ENCODE measurements around the gene TWNK.
"Not testable (repeated sequence)": the region's sequence is repeated elsewhere in the genome, so short reads cannot be mapped to it uniquely, and the experiment has no call there.

Gene TWNK

DNA sequence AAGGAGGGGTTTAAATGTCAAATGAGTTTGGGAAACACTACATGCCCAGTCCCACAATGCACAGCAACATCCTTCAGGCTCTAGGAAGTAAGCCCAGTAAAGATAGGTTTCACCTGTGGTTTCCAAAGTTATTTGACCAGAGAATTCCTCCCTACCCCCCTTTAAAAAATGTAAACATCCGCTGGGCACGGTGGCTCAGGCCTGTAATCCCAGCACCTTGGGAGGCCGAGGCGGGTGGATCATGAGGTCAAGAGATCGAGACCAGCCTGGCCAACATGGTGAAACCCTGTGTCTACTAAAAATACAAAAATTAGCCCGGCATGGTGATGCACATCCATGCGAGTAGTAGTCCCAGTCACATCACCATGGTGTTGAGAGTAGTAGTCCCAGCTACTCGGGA is 11.9 kb upstream of the TWNK start:
- not testable (repeated sequence) for DNase-seq

- DNase-seq, result no peak
These were observed 10.4 kb upstream of the TWNK start for GRCh38 chr10:100976906-100977305.

DNA sequence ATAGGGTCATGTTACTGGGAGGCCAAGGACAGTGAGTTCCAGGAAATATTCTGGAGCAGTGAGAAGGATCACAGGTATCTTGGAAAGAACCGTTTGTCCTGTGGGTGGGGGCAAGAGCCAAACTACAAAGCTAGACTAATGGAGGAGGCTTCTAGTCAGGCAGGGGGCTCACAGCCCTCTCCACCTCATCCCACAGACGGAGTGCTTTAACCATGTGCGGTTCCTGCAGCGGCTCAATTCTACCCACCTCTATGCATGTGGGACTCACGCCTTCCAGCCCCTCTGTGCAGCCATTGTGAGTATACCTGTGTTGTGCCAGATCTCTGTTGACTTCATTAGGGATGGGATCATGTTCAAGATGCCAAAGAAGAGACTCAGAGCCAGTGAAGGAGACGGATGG is 9.9 kb upstream of the TWNK start:
- no peak for DNase-seq

DNA sequence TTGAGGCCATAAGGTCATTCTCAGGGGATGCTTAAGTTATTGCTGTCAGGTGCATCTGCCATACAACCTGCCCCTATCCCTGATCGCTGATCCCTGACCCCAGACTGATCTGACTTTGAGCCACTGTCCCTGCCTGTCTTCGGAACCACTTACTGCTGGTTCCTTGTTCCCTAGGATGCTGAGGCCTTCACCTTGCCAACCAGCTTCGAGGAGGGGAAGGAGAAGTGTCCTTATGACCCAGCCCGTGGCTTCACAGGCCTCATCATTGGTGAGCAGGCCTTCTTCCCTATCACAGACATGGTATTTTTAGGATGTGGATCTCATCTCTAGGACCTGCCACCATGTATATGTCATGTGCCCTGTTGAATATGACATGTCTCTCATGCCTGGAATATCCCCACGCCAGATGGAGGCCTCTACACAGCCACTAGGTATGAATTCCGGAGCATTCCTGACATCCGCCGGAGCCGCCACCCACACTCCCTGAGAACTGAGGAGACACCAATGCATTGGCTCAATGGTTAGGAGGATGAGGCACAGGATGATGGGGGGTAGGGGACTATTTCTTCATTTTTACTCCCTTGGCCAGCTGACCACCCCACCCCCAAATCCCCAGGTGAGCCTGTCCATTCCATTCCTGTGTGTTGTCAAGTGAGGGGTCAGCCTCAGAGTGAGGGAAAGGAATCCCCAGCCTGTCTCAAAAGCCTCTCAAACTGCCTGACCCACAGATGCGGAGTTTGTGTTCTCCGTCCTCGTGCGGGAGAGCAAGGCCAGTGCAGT is 9.0 kb upstream of the TWNK start:
- DNase-seq, result no peak

DNA sequence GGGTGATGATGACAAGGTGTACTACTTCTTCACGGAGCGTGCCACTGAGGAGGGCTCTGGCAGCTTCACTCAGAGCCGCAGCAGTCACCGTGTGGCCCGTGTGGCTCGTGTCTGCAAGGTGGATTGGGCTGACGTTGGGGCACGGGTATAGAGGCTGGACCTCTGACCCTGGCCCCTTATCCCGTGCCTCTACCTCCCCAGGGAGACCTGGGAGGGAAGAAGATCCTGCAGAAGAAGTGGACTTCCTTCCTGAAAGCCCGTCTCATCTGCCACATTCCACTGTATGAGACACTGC is 8.5 kb upstream of the TWNK start:
- no peak for DNase-seq

- DNase-seq, result no peak
These were observed 7.5 kb upstream of the TWNK start for GRCh38 chr10:100979791-100980272.

DNA sequence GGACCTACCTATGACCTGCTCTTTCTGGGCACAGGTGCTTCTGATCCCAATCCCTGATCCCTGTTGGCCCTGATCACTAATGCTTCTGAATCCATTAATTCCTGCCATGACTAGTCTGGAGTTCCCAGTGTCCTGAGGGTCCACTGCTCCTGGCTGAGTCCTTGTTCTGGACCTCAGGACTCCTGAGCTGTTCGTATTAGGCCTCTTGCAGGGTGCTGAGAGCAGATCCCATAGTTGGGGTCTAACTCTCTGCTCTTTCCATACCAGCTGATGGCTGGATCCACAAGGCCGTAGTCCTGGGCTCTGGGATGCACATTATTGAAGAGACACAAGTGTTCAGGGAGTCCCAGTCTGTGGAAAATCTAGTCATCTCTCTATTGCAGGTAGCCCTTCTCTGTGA is 7.0 kb upstream of the TWNK start:
- DNase-seq, result no peak

GRCh38 chr10:100980711-100981110 is 6.6 kb upstream of the TWNK start:
- DNase-seq, result no peak

DNA sequence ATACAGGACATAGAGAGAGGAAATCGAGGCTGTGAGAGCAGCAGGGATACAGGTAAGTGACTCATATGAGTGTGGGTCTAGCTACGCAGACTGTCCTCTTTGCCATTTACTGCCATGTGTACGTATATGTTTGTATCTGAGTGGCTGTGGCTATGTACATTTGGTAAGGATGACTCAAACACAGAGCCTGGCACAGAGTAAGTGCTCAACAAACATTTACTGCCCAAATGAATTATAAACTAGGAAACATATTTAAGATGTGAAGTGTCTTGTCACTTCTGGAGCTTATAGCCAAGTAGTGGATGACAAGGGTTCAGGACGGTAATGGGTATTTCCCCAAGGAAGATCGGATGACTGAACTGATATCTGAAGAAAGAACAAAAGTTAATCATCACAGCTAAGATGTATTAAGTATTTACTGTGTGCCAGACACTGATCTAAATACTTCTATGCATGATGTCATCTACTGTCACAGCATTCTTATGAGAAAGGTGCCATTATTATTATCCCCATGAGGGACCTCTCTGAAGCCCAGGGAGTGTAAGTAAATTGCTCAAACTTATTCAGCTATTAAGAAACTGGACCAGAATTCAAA is 6.1 kb upstream of the TWNK start:
- DNase-seq, result no peak

GRCh38 chr10:100982916-100983830 is 4.2 kb upstream of the TWNK start:
- no peak for DNase-seq

- no peak for DNase-seq
These were observed 3.3 kb upstream of the TWNK start for GRCh38 chr10:100983868-100984671.

DNA sequence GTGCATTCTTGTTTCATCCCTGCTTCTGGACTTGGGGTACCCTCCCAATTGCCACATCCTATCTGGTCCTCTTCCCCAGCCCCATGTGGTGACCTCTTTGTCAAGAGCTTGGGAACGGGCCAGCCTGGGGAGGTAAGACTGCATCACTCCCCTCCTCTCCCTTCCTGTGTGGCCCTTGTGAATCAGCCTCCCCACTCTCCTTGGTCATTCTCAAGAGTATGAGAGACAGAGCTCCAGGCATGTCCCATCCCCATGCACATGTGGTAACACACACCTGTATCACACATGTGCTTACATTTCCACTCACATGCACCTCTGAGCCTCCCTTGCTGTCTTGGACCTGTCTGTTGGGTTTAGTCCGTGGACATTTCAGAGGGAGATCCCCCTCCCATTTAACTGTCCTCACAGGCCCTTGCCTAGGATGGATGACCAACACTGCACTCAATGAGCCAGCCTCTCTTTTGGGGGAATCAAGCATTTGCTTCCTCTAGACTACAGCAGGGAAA is 2.6 kb upstream of the TWNK start:
- DNase-seq, result no peak

- no peak for DNase-seq
These were observed 2.0 kb upstream of the TWNK start for GRCh38 chr10:100985336-100985735.

DNA sequence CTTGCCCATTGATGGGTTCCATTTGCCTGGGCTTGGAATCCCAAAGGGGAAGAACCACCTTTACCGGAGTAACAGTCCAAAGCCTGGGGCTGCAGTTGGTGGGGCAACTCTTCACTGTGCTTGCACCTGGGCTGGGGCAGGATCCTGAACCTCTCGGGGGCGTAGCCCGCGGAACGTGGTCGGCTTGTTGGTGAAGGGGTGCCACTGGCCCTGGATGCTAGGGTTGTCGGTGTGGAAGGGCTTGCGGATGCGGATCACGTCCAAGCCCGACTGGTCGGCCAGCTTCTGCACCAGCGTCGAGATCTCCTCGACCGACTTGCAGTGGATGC is 756 bp upstream of the TWNK start:
- DNase-seq, result no peak

DNA sequence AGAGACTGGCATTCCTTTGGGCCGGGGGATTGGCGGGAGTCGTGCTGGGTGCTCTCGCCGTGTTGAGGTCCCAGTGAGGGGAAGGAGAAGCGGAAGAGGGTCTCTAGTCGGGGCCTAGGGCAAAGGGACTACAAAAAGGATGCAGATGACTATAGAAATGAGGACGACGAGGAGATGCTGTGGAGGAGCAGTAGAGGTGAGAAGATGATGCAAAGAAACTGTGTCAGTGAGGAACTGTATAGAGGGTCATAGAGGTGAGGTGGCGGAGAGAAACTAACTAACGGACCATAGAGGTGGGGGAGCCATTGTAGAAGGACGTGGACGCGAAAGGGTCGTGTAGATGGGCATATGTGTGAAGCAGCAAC is 324 bp downstream of the TWNK start:
- DNase-seq, result no peak

DNA sequence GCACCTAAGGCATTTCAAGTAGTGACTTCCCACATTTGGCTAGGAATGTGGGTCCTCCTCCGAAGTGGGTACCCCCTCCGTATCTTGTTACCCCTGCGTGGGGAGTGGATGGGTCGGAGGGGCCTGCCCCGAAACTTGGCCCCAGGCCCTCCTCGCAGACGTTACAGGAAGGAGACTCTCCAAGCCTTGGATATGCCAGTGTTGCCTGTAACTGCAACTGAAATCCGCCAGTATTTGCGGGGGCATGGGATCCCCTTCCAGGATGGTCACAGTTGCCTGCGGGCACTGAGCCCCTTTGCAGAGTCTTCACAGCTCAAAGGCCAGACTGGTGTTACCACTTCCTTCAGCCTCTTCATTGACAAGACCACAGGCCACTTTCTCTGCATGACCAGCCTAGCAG is 823 bp downstream of the TWNK start:
- DNase-seq, result no peak

GRCh38 chr10:100989088-100989487 is 1.7 kb downstream of the TWNK start:
- DNase-seq, result no peak

DNA sequence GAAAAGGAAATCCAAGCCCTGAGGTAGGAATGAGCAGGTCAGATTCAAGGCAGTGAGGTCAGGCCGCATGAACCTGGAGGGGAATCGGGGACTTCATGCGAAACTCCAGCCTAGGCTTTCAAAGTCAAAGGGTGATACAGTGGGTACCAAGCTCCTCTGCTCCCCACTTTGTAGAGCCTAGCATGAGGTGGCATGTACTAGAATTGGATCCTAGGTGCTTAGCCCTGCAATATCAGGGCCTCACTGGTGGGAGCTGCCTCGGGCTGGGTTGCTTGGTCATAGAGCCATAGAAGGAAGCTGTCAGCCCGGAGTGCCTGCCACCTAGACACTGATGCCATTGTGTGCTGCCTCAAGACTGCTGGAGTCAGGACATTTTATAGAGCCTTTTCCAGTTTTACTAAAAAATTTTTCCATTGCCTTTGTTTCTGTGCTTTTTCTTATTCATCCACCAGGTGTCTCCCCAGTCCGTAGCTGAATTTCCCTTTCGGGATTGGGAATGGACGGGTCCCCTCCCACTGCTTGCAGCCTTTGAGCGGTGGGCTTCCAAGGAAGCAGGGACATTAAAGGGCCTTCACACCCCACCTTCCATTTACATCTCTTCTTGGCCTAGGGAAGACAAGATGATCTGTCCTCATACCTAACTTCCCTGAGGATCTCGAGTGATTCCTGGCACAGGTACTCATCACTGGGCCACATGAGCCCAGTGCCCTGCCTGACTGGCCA is 6.8 kb downstream of the TWNK start:
- DNase-seq, result no peak

GRCh38 chr10:100995181-100995580 is 7.8 kb downstream of the TWNK start:
- no peak for DNase-seq

DNA sequence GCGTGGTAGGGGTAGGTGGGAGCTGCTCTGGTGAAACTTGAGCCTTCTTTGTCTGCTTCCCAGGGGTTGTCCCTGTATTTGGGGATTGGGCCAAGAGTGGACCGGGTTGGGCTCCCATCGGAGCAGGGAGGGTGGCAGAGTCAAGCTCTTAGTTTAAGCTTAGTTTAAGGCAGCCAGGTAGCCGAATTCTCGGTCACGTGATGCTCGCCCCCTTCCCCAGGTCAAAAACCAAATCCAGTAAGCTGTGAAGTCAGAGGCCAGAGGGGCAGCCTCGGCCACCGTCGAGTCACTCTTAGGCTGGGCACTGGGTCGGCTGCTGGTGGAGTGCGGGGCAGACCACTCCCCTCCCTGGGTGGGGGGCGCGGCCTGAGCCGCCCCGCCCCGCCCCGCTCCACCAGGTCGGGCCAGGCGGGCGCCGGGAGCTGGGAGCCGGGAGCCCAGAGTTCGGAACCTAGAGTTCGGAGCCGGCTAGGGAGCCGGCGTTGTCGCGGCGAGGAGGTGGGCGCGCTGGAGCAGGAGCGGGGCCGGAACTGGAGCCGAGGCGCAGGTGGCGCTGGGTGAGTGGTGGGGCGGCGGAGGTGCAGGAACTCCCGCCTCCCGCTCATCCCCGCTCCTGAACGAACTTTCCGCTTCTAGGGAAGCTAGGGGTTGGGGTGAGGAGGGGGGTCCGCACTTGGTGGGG is 9.5 kb downstream of the TWNK start:
- DNase-seq, result peak; percentile 32

DNA sequence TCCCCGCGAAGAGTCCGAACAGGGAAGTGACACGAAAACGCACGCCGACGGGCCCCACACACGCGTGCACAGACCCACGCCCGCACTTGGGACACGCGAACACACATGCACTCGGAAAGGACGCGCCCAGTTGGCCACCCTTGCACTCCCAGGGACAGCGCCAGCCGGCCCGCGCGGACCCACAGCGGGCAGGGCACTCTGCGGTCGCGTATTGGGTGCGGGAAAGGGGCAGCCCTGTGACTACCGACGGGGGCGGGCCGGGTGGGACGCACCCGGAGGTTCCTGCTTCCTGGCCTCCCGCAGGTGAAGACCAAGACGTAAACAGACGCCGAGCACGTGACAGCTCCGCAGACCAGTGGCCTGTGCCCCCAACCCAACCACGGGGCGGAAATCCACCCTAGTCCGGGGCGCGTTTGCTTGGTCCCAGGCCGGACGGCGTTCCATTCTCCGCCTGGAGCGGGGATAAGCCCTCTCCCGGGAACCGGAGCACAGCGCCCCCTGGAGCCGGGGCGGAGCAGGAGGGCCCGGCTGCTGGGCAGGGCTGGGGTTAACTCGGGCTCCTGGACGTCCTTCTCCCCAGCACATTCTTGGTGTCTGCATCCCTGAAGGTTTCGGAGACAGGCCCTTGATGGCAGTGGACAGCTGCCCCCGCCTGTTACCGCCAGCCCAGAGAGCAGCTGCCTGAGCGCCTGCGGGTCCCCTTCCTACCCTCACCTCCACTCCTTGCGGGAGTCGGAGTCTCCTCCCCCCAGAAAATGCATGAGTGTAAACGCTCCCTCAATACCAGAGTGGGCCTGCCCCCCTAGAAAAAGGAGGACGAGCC is 10.2 kb downstream of the TWNK start:
- peak; percentile 65 for DNase-seq
